Smooth muscle cell (in vitro differentiated cells): ENCODE data around the gene MAML3. TPM values are rescaled to one million over a fixed set of nuclear protein-coding genes. Genes with fewer than 3 reads are reported as not detected.

Source experiments
- DNase-seq: peaks from one replicate; lab custom pipeline; 2025; ENCODE audit not compliant: unreplicated experiment; lab: John Stamatoyannopoulos, UW
- H2AFZ ChIP-seq: fragments of 200-600 bp; sonication (generic); 2 replicates; pipeline ENCODE4 v1.6.0; 2016; ENCODE audit warnings: antibody characterized with exemption, low read depth, mild to moderate bottlenecking
- H3F3A ChIP-seq: fragments of 200-600 bp; sonication (generic); 2 replicates; pipeline ENCODE4 v1.6.0; 2017; ENCODE audit warnings: antibody characterized with exemption, low read depth
- H3K27ac ChIP-seq: fragments of 200-600 bp; sonication (generic); 2 replicates; pipeline ENCODE4 v1.5.1; 2016; ENCODE audit warnings: low read depth, mild to moderate bottlenecking
- H3K27me3 ChIP-seq: fragments of 200-600 bp; sonication (generic); 2 replicates; pipeline ENCODE4 v1.6.1; 2016; ENCODE audit warnings: low read depth, mild to moderate bottlenecking
- H3K36me3 ChIP-seq: fragments of 200-600 bp; sonication (generic); 2 replicates; pipeline ENCODE4 v1.5.1; 2016; ENCODE audit warnings: low read depth
- H3K4me1 ChIP-seq: fragments of 200-600 bp; sonication (generic); 2 replicates; pipeline ENCODE4 v1.5.1; 2016; ENCODE audit warnings: low read depth
- H3K4me2 ChIP-seq: fragments of 200-600 bp; sonication (generic); 2 replicates; pipeline ENCODE4 v1.6.0; 2016; ENCODE audit warnings: mild to moderate bottlenecking
- H3K4me3 ChIP-seq: fragments of 200-600 bp; sonication (generic); 2 replicates; pipeline ENCODE4 v1.5.1; 2016; ENCODE audit warnings: mild to moderate bottlenecking
- H3K79me2 ChIP-seq: fragments of 200-600 bp; sonication (generic); 2 replicates; pipeline ENCODE4 v1.6.0; 2016; ENCODE audit warnings: low read depth, mild to moderate bottlenecking
- H3K9ac ChIP-seq: fragments of 200-600 bp; sonication (generic); 2 replicates; pipeline ENCODE4 v1.6.0; 2016; ENCODE audit warnings: low read depth
- H3K9me3 ChIP-seq: fragments of 200-600 bp; sonication (generic); replicated peaks from 2 replicates; pipeline ENCODE4 v1.5.1; 2016; ENCODE audit warnings: low read depth
- H4K20me1 ChIP-seq: fragments of 200-600 bp; sonication (generic); 2 replicates; pipeline ENCODE4 v1.6.0; 2016; ENCODE audit warnings: low read depth
- WGBS: methylation state at CpG from one replicate; pipeline ENCODE4 v1.1.7; 2016; ENCODE audit warnings: low lambda C conversion rate; 5-methylcytosine and 5-hydroxymethylcytosine counted together
- polyA plus RNA-seq: library from polyadenylated mRNA; unstranded; fragments of >200 nt; fragmentation: Nextera tagmentation; extraction: Ambion mirVana; gene quantifications from 2 replicates; pipeline ENCODE4 v1.2.1, GENCODE V29; 2016
- total RNA-seq: library from RNA; depleted of rRNA; stranded (reverse); fragments of >200 nt; gene quantifications from 2 replicates; pipeline ENCODE4 v1.2.3, GENCODE V29; 2014
- TF ChIP-seq, protein P1 (sequence below): fragments of 200-600 bp; sonication (generic); IDR thresholded peaks from 2 replicates; pipeline ENCODE4 v1.5.1; 2017; ENCODE audit warnings: borderline replicate concordance, mild to moderate bottlenecking, antibody characterized with exemption; ENCODE audit not compliant: insufficient read depth, poor library complexity, severe bottlenecking

The MAML3 gene
- total and polyA plus RNA-seq, 2 experiments from 2014 or later, result 4.9 to 12.6 TPM

DNA sequence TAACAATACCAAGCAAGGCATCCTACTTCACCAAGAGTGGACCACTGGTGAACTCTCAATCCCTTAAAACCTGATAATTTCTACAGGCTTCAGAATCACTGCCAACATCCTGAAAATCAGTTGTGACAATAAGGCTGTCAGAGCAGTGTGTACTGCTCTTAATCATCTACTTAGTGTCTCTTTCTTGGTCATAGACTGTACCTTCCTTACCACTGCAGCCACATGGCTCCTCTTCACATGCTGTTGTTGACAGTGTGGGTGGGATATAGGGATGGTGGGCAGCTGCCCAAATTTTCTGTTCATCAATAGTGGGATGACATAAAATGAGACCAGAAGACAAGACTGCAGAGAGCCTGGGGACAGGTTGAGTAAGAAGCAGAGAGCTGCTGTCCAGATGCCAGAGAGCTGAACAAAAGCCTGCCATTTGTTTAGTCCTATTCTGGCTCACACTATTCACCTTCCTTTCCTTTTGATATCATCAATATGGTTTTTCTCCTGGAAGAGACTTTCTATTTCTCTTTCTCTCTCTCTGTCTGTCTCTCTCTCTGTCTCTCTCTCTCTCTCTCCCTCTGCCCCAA, 309.4 kb downstream of the MAML3 start:
- no peak overlapping the region for H3K4me2 ChIP-seq
- TF ChIP-seq, protein P1, sequence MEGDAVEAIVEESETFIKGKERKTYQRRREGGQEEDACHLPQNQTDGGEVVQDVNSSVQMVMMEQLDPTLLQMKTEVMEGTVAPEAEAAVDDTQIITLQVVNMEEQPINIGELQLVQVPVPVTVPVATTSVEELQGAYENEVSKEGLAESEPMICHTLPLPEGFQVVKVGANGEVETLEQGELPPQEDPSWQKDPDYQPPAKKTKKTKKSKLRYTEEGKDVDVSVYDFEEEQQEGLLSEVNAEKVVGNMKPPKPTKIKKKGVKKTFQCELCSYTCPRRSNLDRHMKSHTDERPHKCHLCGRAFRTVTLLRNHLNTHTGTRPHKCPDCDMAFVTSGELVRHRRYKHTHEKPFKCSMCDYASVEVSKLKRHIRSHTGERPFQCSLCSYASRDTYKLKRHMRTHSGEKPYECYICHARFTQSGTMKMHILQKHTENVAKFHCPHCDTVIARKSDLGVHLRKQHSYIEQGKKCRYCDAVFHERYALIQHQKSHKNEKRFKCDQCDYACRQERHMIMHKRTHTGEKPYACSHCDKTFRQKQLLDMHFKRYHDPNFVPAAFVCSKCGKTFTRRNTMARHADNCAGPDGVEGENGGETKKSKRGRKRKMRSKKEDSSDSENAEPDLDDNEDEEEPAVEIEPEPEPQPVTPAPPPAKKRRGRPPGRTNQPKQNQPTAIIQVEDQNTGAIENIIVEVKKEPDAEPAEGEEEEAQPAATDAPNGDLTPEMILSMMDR, result no peak
- H3K36me3 ChIP-seq, result no peaks in the 10 kb centered on the region
- peaks cover 41% of the 10 kb centered on the region for H3K4me1 ChIP-seq
- H3K79me2 ChIP-seq, result peaks cover 6% of the 10 kb centered on the region
- no peak overlapping the region for H2AFZ ChIP-seq
- no peaks in the 10 kb centered on the region for H3F3A ChIP-seq
- no peak overlapping the region for H3K9ac ChIP-seq
- no peaks in the 10 kb centered on the region for H3K9me3 ChIP-seq
- DNase-seq, result no peak
- no peaks in the 10 kb centered on the region for H3K27me3 ChIP-seq
- H4K20me1 ChIP-seq, result peaks cover 52% of the 10 kb centered on the region
- H3K4me3 ChIP-seq, result no peak overlapping the region
- H3K27ac ChIP-seq, result no peak overlapping the region

DNA sequence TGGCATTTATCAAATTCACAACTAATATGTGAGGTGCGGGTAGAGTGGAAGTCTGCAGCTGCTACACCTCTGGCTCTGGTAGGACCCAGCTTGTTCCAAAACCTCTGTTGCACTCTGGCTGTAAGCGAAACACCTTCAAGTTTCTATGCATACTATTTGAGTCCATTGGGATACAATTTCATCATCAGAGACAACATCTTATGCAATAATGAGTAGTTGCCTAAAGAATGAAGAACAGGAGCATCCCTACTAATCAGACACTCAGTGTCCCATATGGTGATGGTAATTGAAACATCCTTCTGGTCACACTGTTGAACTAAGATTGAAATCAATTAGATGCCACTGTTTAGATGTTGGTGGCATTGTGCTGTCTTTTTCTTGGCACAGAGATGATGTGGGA, 309.9 kb downstream of the MAML3 start:
- WGBS, result 95% methylated on average over 2 of the region's 2 CpGs
- H3F3A ChIP-seq, result no peaks in the 10 kb centered on the region
- peaks cover 5% of the 10 kb centered on the region for H3K79me2 ChIP-seq
- H3K4me1 ChIP-seq, result peaks cover 36% of the 10 kb centered on the region
- DNase-seq, result no peak
- no peak overlapping the region for H3K4me2 ChIP-seq
- H3K9ac ChIP-seq, result no peak overlapping the region
- H3K36me3 ChIP-seq, result no peaks in the 10 kb centered on the region
- H3K9me3 ChIP-seq, result no peaks in the 10 kb centered on the region
- H3K27ac ChIP-seq, result no peak overlapping the region
- H4K20me1 ChIP-seq, result peaks cover 57% of the 10 kb centered on the region
- no peak overlapping the region for H3K4me3 ChIP-seq
- TF ChIP-seq, protein P1, result no peak
- no peaks in the 10 kb centered on the region for H3K27me3 ChIP-seq
- no peak overlapping the region for H2AFZ ChIP-seq

- Histone ChIP-seq H3K9ac (no peak overlapping the region), H3K27me3 (no peaks in the 10 kb centered on the region)
- WGBS, result 98% methylated on average over 5 of the region's 5 CpGs
Measured at GRCh38 chr4:139843641-139844040, 310.3 kb downstream of the MAML3 start.

More at GRCh38 chr4:139843641-139844040, 310.3 kb downstream of the MAML3 start:
- no peaks in the 10 kb centered on the region for H3K9me3 ChIP-seq
- peaks cover 7% of the 10 kb centered on the region for H3K79me2 ChIP-seq
- peaks cover 59% of the 10 kb centered on the region for H4K20me1 ChIP-seq
- H3K27ac ChIP-seq, result no peak overlapping the region
- no peak overlapping the region for H3K4me3 ChIP-seq
- TF ChIP-seq, protein P1, result no peak
- no peak for DNase-seq
- no peak overlapping the region for H3K4me2 ChIP-seq
- peaks cover 34% of the 10 kb centered on the region for H3K4me1 ChIP-seq
- H2AFZ ChIP-seq, result no peak overlapping the region
- no peaks in the 10 kb centered on the region for H3K36me3 ChIP-seq
- no peaks in the 10 kb centered on the region for H3F3A ChIP-seq
